Endothelial cell of umbilical vein (primary cell): ENCODE measurements around the gene FKBP14. TPM values are rescaled to one million over a fixed set of nuclear protein-coding genes. Genes with fewer than 3 reads are reported as not detected.

ENCODE experiments used
- BruUV-seq: library from RNA; stranded (reverse); fragments of 400-500 nt; replicated peaks from 2 replicates; lab custom pipeline; 2021; lab: Mats Ljungman, UMichigan
- CTCF ChIA-PET: fragments of 300-600, 350-600 bp; sonication (Branson Sonifier 250); formaldehyde crosslinking; loops from one replicate; lab custom pipeline; 2021; ENCODE audit warnings: antibody characterized with exemption, inconsistent platforms; lab: Charles Lee
- POLR2A ChIA-PET: fragments of 300-600, 350-600 bp; sonication (Branson Sonifier 250); formaldehyde crosslinking; loops from one replicate; lab custom pipeline; 2021; ENCODE audit warnings: antibody characterized with exemption, inconsistent platforms; lab: Charles Lee
- DNase-seq: peaks from one replicate; pipeline ENCODE4 v3.0.0-alpha.2; 2011; ENCODE audit warnings: low read depth, low spot score
- FAIRE-seq: peaks from 2 replicates; lab custom pipeline; 2011; peaks lifted over from hg19 to GRCh38; lab: Jason Lieb, UNC
- H2AFZ ChIP-seq: 2 replicates; pipeline ENCODE4 v1.6.0; 2012; ENCODE audit warnings: low read depth, low read length, control low read depth, inconsistent platforms
- H3K27ac ChIP-seq: 2 replicates; pipeline ENCODE4 v1.5.1; 2011; ENCODE audit warnings: low read depth, mild to moderate bottlenecking, control low read depth, low read length, moderate library complexity; ENCODE audit not compliant: insufficient read depth
- H3K27me3 ChIP-seq, 2 experiments: 2 replicates each; pipeline versions ENCODE4 v1.6.0 to v1.6.1; 2011; ENCODE audit warnings: low read length in 2 of 2, mixed read lengths in 1 of 2; ENCODE audit not compliant: control insufficient read depth in 2 of 2, insufficient read depth in 2 of 2
- H3K36me3 ChIP-seq, 2 experiments: 2 replicates in 1 of 2; 3 replicates in 1 of 2; pipeline ENCODE4 v1.5.1; 2011; ENCODE audit warnings: low read length in 2 of 2, mild to moderate bottlenecking in 1 of 2, moderate library complexity in 1 of 2; ENCODE audit not compliant: control insufficient read depth in 2 of 2, insufficient read depth in 2 of 2; ENCODE audit errors: extremely low read depth in 1 of 2
- H3K4me1 ChIP-seq: 3 replicates; pipeline ENCODE4 v1.5.1; 2011; ENCODE audit warnings: mild to moderate bottlenecking, low read length; ENCODE audit not compliant: control insufficient read depth, insufficient read depth; ENCODE audit errors: extremely low read depth
- H3K4me2 ChIP-seq: 2 replicates; pipeline ENCODE4 v1.6.1; 2011; ENCODE audit warnings: low read length, control low read depth, mixed read lengths; ENCODE audit not compliant: insufficient read depth
- H3K4me3 ChIP-seq, 3 experiments: fragments of 200-600 bp in 1 of 3; sonication (generic), shearing (Covaris generic) in 1 of 3; replicated peaks in 1 of 3; 2 replicates each; pipeline ENCODE4 v1.5.1; 2011 to 2016; ENCODE audit warnings: control low read depth in 3 of 3, low read length in 3 of 3, mild to moderate bottlenecking in 2 of 3, inconsistent platforms in 1 of 3, low read depth in 1 of 3, moderate library complexity in 1 of 3; ENCODE audit not compliant: insufficient read depth in 1 of 3
- H3K79me2 ChIP-seq: 2 replicates; pipeline ENCODE4 v1.6.0; 2012; ENCODE audit warnings: low read length, inconsistent platforms; ENCODE audit not compliant: control insufficient read depth, insufficient read depth
- H3K9ac ChIP-seq: replicated peaks from 2 replicates; pipeline ENCODE3; 2011; ENCODE audit warnings: low read length, control low read depth; ENCODE audit not compliant: insufficient read depth; ENCODE audit errors: extremely low read depth
- H3K9me1 ChIP-seq: replicated peaks from 3 replicates; pipeline ENCODE4 v1.6.0; 2011; ENCODE audit warnings: mild to moderate bottlenecking, low read length; ENCODE audit not compliant: control insufficient read depth, insufficient read depth; ENCODE audit errors: extremely low read depth
- H3K9me3 ChIP-seq: replicated peaks from 2 replicates; pipeline ENCODE4 v1.5.1; 2012; ENCODE audit warnings: low read length, inconsistent platforms; ENCODE audit not compliant: control insufficient read depth, insufficient read depth
- H4K20me1 ChIP-seq: replicated peaks from 2 replicates; pipeline ENCODE3; 2011; ENCODE audit warnings: mild to moderate bottlenecking, low read length; ENCODE audit not compliant: control insufficient read depth, insufficient read depth; ENCODE audit errors: extremely low read depth
- CTCF ChIP-seq, 2 donors: IDR thresholded peaks; 1 replicate in 1 of 2; 2 replicates in 1 of 2; pipeline ENCODE4 v1.5.1; 2011; ENCODE audit warnings: low read length in 2 of 2, mild to moderate bottlenecking in 2 of 2, moderate library complexity in 2 of 2, control low read depth in 1 of 2, inconsistent platforms in 1 of 2, low read depth in 1 of 2; ENCODE audit not compliant: insufficient read depth in 1 of 2; ENCODE audit errors: extremely low read depth in 1 of 2
- EZH2 ChIP-seq: IDR thresholded peaks from 2 replicates; pipeline ENCODE4 v1.6.1; 2012; ENCODE audit warnings: borderline replicate concordance, low read depth, mild to moderate bottlenecking, moderate library complexity, low read length, inconsistent platforms; ENCODE audit not compliant: severe bottlenecking
- GATA2 ChIP-seq: IDR thresholded peaks from 2 replicates; pipeline ENCODE4 v1.7.0; 2011; ENCODE audit warnings: low read depth, mild to moderate bottlenecking, moderate library complexity, mixed read lengths, low read length; ENCODE audit not compliant: insufficient read length, insufficient read depth
- JUN ChIP-seq: IDR thresholded peaks from 2 replicates; pipeline ENCODE4 v1.6.1; 2011; ENCODE audit warnings: borderline replicate concordance, low read depth; ENCODE audit not compliant: insufficient read length, insufficient read depth
- MAX ChIP-seq: IDR thresholded peaks from 2 replicates; pipeline ENCODE4 v1.6.1; 2011; ENCODE audit not compliant: insufficient read depth, insufficient read length
- POLR2A ChIP-seq: IDR thresholded peaks from 2 replicates; pipeline ENCODE4 v1.6.1; 2012; ENCODE audit warnings: low read depth, mild to moderate bottlenecking, control low read depth, low read length
- POLR2AphosphoS5 ChIP-seq: IDR thresholded peaks from 2 replicates; pipeline ENCODE4 v1.6.1; 2012; ENCODE audit warnings: low read depth, mild to moderate bottlenecking, control low read depth, low read length, moderate library complexity; ENCODE audit not compliant: insufficient read depth
- dilution Hi-C: fragments of 300-500 bp; cut with MboI; formaldehyde crosslinking; loops from one replicate; pipeline ENCODE4 v1.15.0; 2019; ENCODE audit warnings: low sequenced_read_pairs; ENCODE audit not compliant: extremely low pct_ligation_motif_present
- intact Hi-C: fragments of 100-400 bp; cut with micrococcal nuclease; formaldehyde crosslinking; loops from one replicate; pipeline ENCODE4 v1.10.0; 2022
- polyA plus RNA-seq, 4 experiments: library from polyadenylated mRNA; depleted of rRNA in 3 of 4; stranded (reverse) in 3 of 4; unstranded in 1 of 4; fragments of >200 nt; gene quantifications; 2 replicates each; pipeline versions ENCODE4 v1.2.1 to v1.2.3, GENCODE V29; 2011 to 2012; ENCODE audit warnings: missing spikeins in 1 of 4
- total RNA-seq: library from RNA; stranded (reverse); gene quantifications from 2 replicates; pipeline ENCODE4 v1.2.3, GENCODE V29; 2021

The FKBP14 gene
- total and polyA plus RNA-seq, 2 donors (not counting 3 experiments of a cell fraction or from before 2014, with no cell fraction given) = 9.8 to 37.4 TPM

- dilution Hi-C loops = no loop called here
- no peak overlapping the region for H2AFZ ChIP-seq
- intact Hi-C loops = no loop called here
- H3K9me3 ChIP-seq = no peaks in the 10 kb centered on the region
- TF ChIP-seq CTCF (IDR thresholded peaks at IDR 0.05; ENCODE audit: extremely low read depth in 1 of 2, insufficient read depth in 1 of 2, low read depth in 1 of 2, low read length in 2 of 2) (no peak), POLR2AphosphoS5 (no peak), EZH2 (no peak), POLR2A (no peak), GATA2 (no peak), JUN (no peak), MAX (no peak)
- H3K9ac ChIP-seq = no peak overlapping the region
- CTCF ChIA-PET = interaction anchor here (1.1 to 1.5 kb wide), 3 partner anchors 42 to 94 kb away, joined by 3 read pairs; no protein-coding TSS in a partner anchor
- H3K4me3 ChIP-seq = no peak overlapping the region
- POLR2A ChIA-PET = interaction anchor here (0.8 kb wide), 1 partner anchor 17 kb away, joined by 3 read pairs; the partner anchor contains the start of gene SCRN1
- FAIRE-seq = no peak
- H3K4me1 ChIP-seq = peaks cover 6% of the 10 kb centered on the region
- peaks cover 9% of the 10 kb centered on the region for H4K20me1 ChIP-seq
- no TSS peak for BruUV-seq
- H3K9me1 ChIP-seq = no peaks in the 10 kb centered on the region
- no peak for DNase-seq
- H3K4me2 ChIP-seq = no peak overlapping the region
- peaks cover 2 to 11% of the 10 kb centered on the region in 2 experiments for H3K36me3 ChIP-seq
- no peaks in the 10 kb centered on the region for H3K27me3 ChIP-seq
- H3K79me2 ChIP-seq = peaks cover 82% of the 10 kb centered on the region
- H3K27ac ChIP-seq = no peak overlapping the region
Observed at GRCh38 chr7:29972315-29972669, 54.2 kb downstream of the FKBP14 start.
